Endothelial cell (in vitro differentiated cells): ENCODE data around the gene ARHGEF18. TPM values are rescaled to one million over a fixed set of nuclear protein-coding genes. Genes with fewer than 3 reads are reported as not detected.

Experiments
- DNase-seq: peaks from one replicate; pipeline ENCODE4 v3.0.0; 2021; ENCODE audit warnings: low spot score
- H3K27ac Mint-ChIP-seq: one replicate; pipeline ENCODE4 v1.8.0; 2021; ENCODE audit warnings: mixed read lengths, inconsistent platforms; ENCODE audit not compliant: unreplicated experiment
- H3K27me3 Mint-ChIP-seq: one replicate; pipeline ENCODE4 v1.8.0; 2021; ENCODE audit warnings: mild to moderate bottlenecking, moderate library complexity, mixed read lengths, inconsistent platforms; ENCODE audit not compliant: unreplicated experiment
- H3K36me3 Mint-ChIP-seq: one replicate; pipeline ENCODE4 v1.8.0; 2021; ENCODE audit warnings: mild to moderate bottlenecking, low read depth, mixed read lengths, inconsistent platforms; ENCODE audit not compliant: unreplicated experiment
- H3K4me1 Mint-ChIP-seq: one replicate; pipeline ENCODE4 v1.8.0; 2021; ENCODE audit warnings: mild to moderate bottlenecking, mixed read lengths, inconsistent platforms; ENCODE audit not compliant: unreplicated experiment
- H3K4me3 Mint-ChIP-seq: one replicate; pipeline ENCODE4 v1.8.0; 2021; ENCODE audit warnings: mild to moderate bottlenecking, mixed read lengths, inconsistent platforms; ENCODE audit not compliant: unreplicated experiment
- H3K9me3 Mint-ChIP-seq: one replicate; pipeline ENCODE4 v1.8.0; 2021; ENCODE audit warnings: mixed read lengths, inconsistent platforms; ENCODE audit not compliant: unreplicated experiment
- CTCF ChIP-seq: fragments of 200-600 bp; sonication (generic); IDR thresholded peaks from one replicate; pipeline ENCODE4 v1.5.0; 2021; ENCODE audit warnings: antibody characterized with exemption; ENCODE audit not compliant: unreplicated experiment
- total RNA-seq: library from RNA; stranded (reverse); fragmentation: NEBNext Ultra II Directional; extraction: Animal tissue kit (Norgen Biotek cat#: 25700); gene quantifications from one replicate; pipeline ENCODE4 v1.2.1, GENCODE V29; 2021; ENCODE audit not compliant: unreplicated experiment

ARHGEF18 gene
- total RNA-seq, 1 donor from 2014 or later: 30.5 TPM

- H3K36me3 Mint-ChIP-seq: no peaks in the 10 kb centered on the region
- no peaks in the 10 kb centered on the region for H3K9me3 Mint-ChIP-seq
- H3K4me3 Mint-ChIP-seq: no peak overlapping the region
- DNase-seq: no peak
- H3K4me1 Mint-ChIP-seq: no peaks in the 10 kb centered on the region
- TF ChIP-seq CTCF: no peak
- no peak overlapping the region for H3K27ac Mint-ChIP-seq
- peaks cover 5% of the 10 kb centered on the region for H3K27me3 Mint-ChIP-seq
These were observed 32.3 kb downstream of the ARHGEF18 start for GRCh38 chr19:7381073-7381390.

DNA sequence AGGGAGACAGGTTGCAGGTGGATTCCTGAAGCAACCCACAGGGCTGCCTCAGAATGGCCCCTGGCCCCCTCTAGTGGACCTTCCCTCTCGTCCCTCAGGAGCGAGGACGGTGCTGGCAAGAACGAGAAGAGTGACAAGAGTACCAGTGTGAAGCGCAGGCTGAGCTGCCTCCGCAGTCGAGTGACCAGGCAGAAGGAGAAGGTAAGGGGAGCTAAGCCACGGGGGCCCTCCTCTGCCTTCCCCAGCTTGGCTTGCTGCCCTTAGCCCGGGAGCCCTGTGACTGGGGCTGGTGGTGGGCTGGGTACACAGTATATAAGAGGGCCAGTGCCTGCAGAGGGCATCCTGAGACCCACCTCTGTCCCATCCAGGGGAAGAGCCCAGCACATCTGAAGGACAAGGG, 34.0 kb downstream of the ARHGEF18 start:
- Mint-ChIP-seq H3K27ac (no peak overlapping the region), H3K4me1 (no peaks in the 10 kb centered on the region), H3K9me3 (no peaks in the 10 kb centered on the region), H3K4me3 (no peak overlapping the region), H3K27me3 (peaks cover 4% of the 10 kb centered on the region), H3K36me3 (no peaks in the 10 kb centered on the region)
- no peak for TF ChIP-seq CTCF
- DNase-seq: no peak

DNA sequence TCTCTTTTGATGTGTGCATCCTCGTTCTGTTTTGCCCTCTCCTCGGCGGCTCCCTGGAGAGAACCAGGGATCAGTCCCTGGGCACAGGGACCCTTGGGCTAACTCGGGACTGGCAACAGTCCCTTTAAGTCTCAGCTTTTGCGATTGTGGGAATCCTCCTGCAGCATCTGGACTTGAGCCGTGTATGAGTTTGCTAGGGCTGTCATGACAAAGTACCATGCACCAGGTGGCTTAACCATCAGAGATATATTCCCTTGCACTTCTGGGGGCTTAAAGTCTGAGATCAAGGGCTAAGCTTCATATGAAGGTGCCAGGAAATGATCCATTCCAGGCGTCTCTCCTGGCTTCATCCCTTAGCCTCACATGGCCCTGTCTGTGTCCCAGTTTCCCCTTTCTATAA, 34.5 kb downstream of the ARHGEF18 start:
- no peak for DNase-seq
- Mint-ChIP-seq H3K36me3 (no peaks in the 10 kb centered on the region), H3K9me3 (no peaks in the 10 kb centered on the region), H3K27me3 (peaks cover 4% of the 10 kb centered on the region), H3K27ac (no peak overlapping the region), H3K4me3 (no peak overlapping the region), H3K4me1 (no peaks in the 10 kb centered on the region)
- TF ChIP-seq CTCF: no peak

DNA sequence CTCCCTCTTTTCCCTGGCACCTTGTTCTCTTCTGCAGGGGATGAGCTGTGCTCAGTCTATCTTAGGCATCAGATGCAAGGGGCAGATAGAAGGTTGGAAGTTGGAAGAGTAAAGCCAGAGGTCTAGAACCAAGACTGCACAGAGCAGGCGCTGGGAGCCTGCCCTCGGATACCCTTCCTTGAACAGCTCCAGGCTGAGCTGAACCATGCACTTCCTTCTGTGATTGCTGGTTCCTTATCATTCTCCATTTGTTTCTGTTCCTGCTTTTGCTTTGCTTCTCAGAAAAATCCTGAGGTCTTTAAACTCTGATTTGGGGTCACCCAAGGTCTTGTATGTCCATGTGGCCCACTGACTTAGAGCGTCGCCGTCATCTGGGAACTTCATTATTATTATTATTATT, 36.3 kb downstream of the ARHGEF18 start:
- H3K9me3 Mint-ChIP-seq: no peaks in the 10 kb centered on the region
- no peak for TF ChIP-seq CTCF
- H3K4me1 Mint-ChIP-seq: no peaks in the 10 kb centered on the region
- H3K27me3 Mint-ChIP-seq: no peaks in the 10 kb centered on the region
- H3K27ac Mint-ChIP-seq: no peak overlapping the region
- H3K4me3 Mint-ChIP-seq: no peak overlapping the region
- DNase-seq: no peak
- H3K36me3 Mint-ChIP-seq: no peaks in the 10 kb centered on the region

GRCh38 chr19:7386308-7386707, 37.6 kb downstream of the ARHGEF18 start:
- Mint-ChIP-seq H3K36me3 (no peaks in the 10 kb centered on the region), H3K4me3 (no peak overlapping the region), H3K9me3 (no peaks in the 10 kb centered on the region), H3K27me3 (no peaks in the 10 kb centered on the region), H3K4me1 (peaks cover 4% of the 10 kb centered on the region), H3K27ac (no peak overlapping the region)
- TF ChIP-seq CTCF: no peak
- no peak for DNase-seq
